Astrocyte (in vitro differentiated cells and primary cell): Measurements from ENCODE around the gene OXCT1. TPM values are rescaled to one million over a fixed set of nuclear protein-coding genes. Genes with fewer than 3 reads are reported as not detected.
"Not testable (repeated sequence)": the region's sequence is repeated elsewhere in the genome, so short reads cannot be mapped to it uniquely, and the experiment has no call there.

Experiments
- DNase-seq: peaks from one replicate; pipeline ENCODE4 v3.0.0-alpha.2; 2010; ENCODE audit warnings: low read depth
- FAIRE-seq: peaks from 2 replicates; lab custom pipeline; 2011; peaks lifted over from hg19 to GRCh38; lab: Jason Lieb, UNC
- H2AFZ ChIP-seq: 2 replicates; pipeline ENCODE4 v1.6.0; 2012; ENCODE audit warnings: low read depth, low read length, inconsistent platforms
- H3K27ac ChIP-seq: 2 replicates; pipeline ENCODE4 v1.5.1; 2011; ENCODE audit warnings: low read depth, low read length, inconsistent platforms
- H3K27me3 ChIP-seq: 2 replicates; pipeline ENCODE4 v1.6.0; 2011; ENCODE audit warnings: low read length, inconsistent platforms; ENCODE audit not compliant: insufficient read depth
- H3K36me3 ChIP-seq: 2 replicates; pipeline ENCODE4 v1.5.1; 2011; ENCODE audit warnings: low read length, inconsistent platforms; ENCODE audit not compliant: insufficient read depth
- H3K4me1 ChIP-seq: 2 replicates; pipeline ENCODE4 v1.5.1; 2011; ENCODE audit warnings: low read length, inconsistent platforms; ENCODE audit not compliant: insufficient read depth
- H3K4me2 ChIP-seq: 2 replicates; pipeline ENCODE4 v1.6.0; 2012; ENCODE audit warnings: low read length, inconsistent platforms
- H3K4me3 ChIP-seq: 2 replicates; pipeline ENCODE4 v1.5.1; 2011; ENCODE audit warnings: low read depth, mild to moderate bottlenecking, low read length, inconsistent platforms; ENCODE audit not compliant: insufficient read depth
- H3K79me2 ChIP-seq: 2 replicates; pipeline ENCODE4 v1.6.0; 2012; ENCODE audit warnings: mild to moderate bottlenecking, low read length, inconsistent platforms; ENCODE audit not compliant: insufficient read depth
- H3K9ac ChIP-seq: 2 replicates; pipeline ENCODE4 v1.6.0; 2012; ENCODE audit warnings: mild to moderate bottlenecking, low read length, inconsistent platforms
- H3K9me3 ChIP-seq: 2 replicates; pipeline ENCODE4 v1.5.1; 2012; ENCODE audit warnings: low read depth, mild to moderate bottlenecking, low read length, inconsistent platforms; ENCODE audit not compliant: insufficient read depth
- H4K20me1 ChIP-seq: 2 replicates; pipeline ENCODE4 v1.6.0; 2012; ENCODE audit warnings: low read length, inconsistent platforms; ENCODE audit not compliant: insufficient read depth
- H3K27ac Mint-ChIP-seq: one replicate; pipeline ENCODE4 v1.8.0; 2021; ENCODE audit warnings: mild to moderate bottlenecking, mixed read lengths; ENCODE audit not compliant: unreplicated experiment
- H3K27me3 Mint-ChIP-seq: one replicate; pipeline ENCODE4 v1.8.0; 2021; ENCODE audit warnings: low read depth, mixed read lengths; ENCODE audit not compliant: unreplicated experiment
- H3K36me3 Mint-ChIP-seq: one replicate; pipeline ENCODE4 v1.8.0; 2021; ENCODE audit warnings: low read depth, mixed read lengths; ENCODE audit not compliant: unreplicated experiment
- H3K4me1 Mint-ChIP-seq: one replicate; pipeline ENCODE4 v1.8.0; 2021; ENCODE audit warnings: low read depth, mixed read lengths; ENCODE audit not compliant: unreplicated experiment
- H3K4me3 Mint-ChIP-seq: one replicate; pipeline ENCODE4 v1.8.0; 2021; ENCODE audit warnings: mild to moderate bottlenecking, moderate library complexity, mixed read lengths; ENCODE audit not compliant: unreplicated experiment
- H3K9me3 Mint-ChIP-seq: one replicate; pipeline ENCODE4 v1.8.0; 2021; ENCODE audit warnings: mild to moderate bottlenecking, mixed read lengths; ENCODE audit not compliant: unreplicated experiment
- CTCF ChIP-seq: IDR thresholded peaks from 2 replicates; pipeline ENCODE4 v1.5.1; 2011; ENCODE audit warnings: low read depth, mild to moderate bottlenecking, inconsistent platforms, low read length, moderate library complexity; ENCODE audit not compliant: insufficient read depth
- EZH2 ChIP-seq: IDR thresholded peaks from 2 replicates; pipeline ENCODE4 v1.6.1; 2012; ENCODE audit warnings: mild to moderate bottlenecking, low read length, inconsistent platforms; ENCODE audit not compliant: insufficient read depth
- total RNA-seq: library from RNA; stranded (reverse); gene quantifications from 2 replicates; pipeline ENCODE4 v1.2.1, GENCODE V29; 2021

Gene OXCT1
- total RNA-seq, 1 donor from 2014 or later, result 24.9 TPM

- TF ChIP-seq CTCF, result no peak
- no peak for TF ChIP-seq EZH2
- peaks cover 27% of the 10 kb centered on the region for H3K4me1 Mint-ChIP-seq
- no peak overlapping the region for H3K4me3 Mint-ChIP-seq
- Histone ChIP-seq H3K4me1 (no peaks in the 10 kb centered on the region), H3K9me3 (no peaks in the 10 kb centered on the region), H3K4me3 (no peak overlapping the region), H3K36me3 (peaks cover 6% of the 10 kb centered on the region), H3K27ac (no peak overlapping the region), H3K4me2 (peak overlapping the region; percentile 9), H4K20me1 (no peaks in the 10 kb centered on the region), H3K27me3 (no peaks in the 10 kb centered on the region), H3K9ac (no peak overlapping the region), H2AFZ (no peak overlapping the region), H3K79me2 (no peaks in the 10 kb centered on the region)
- H3K27ac Mint-ChIP-seq, result no peak overlapping the region
- DNase-seq (peak; percentile 67), FAIRE-seq (no peak)
- no peaks in the 10 kb centered on the region for H3K9me3 Mint-ChIP-seq
- H3K36me3 Mint-ChIP-seq, result peaks cover 6% of the 10 kb centered on the region
- no peaks in the 10 kb centered on the region for H3K27me3 Mint-ChIP-seq
These were observed 122.9 kb downstream of the OXCT1 start for GRCh38 chr5:41747301-41747700.

GRCh38 chr5:41742608-41743007 lies 127.6 kb downstream of the OXCT1 start:
- H4K20me1 ChIP-seq, H3K27me3 Mint-ChIP-seq, H3K9me3 Mint-ChIP-seq, H3K27me3 ChIP-seq, DNase-seq, H3K4me3 ChIP-seq, H2AFZ ChIP-seq, H3K4me1 ChIP-seq, H3K4me2 ChIP-seq, H3K9ac ChIP-seq, H3K4me3 Mint-ChIP-seq, H3K9me3 ChIP-seq, H3K79me2 ChIP-seq, H3K27ac ChIP-seq, H3K36me3 ChIP-seq, H3K4me1 Mint-ChIP-seq, H3K27ac Mint-ChIP-seq, FAIRE-seq: not testable (repeated sequence)
- peaks cover 11% of the 10 kb centered on the region for H3K36me3 Mint-ChIP-seq

GRCh38 chr5:41738710-41739354 lies 131.4 kb downstream of the OXCT1 start:
- H3K9me3 ChIP-seq, result no peaks in the 10 kb centered on the region
- Mint-ChIP-seq H3K9me3 (no peaks in the 10 kb centered on the region), H3K36me3 (peaks cover 7% of the 10 kb centered on the region), H3K27me3 (no peaks in the 10 kb centered on the region), H3K4me3 (no peak overlapping the region), H3K27ac (no peak overlapping the region), H3K4me1 (peaks cover 6% of the 10 kb centered on the region)
- no peak for TF ChIP-seq CTCF
- TF ChIP-seq EZH2, result no peak
- DNase-seq (no peak), FAIRE-seq (no peak)
- no peaks in the 10 kb centered on the region for H4K20me1 ChIP-seq
- H2AFZ ChIP-seq, result no peak overlapping the region
- no peak overlapping the region for H3K4me3 ChIP-seq
- no peaks in the 10 kb centered on the region for H3K27me3 ChIP-seq
- H3K27ac ChIP-seq, result no peak overlapping the region
- H3K4me2 ChIP-seq, result no peak overlapping the region
- no peaks in the 10 kb centered on the region for H3K79me2 ChIP-seq
- H3K36me3 ChIP-seq, result no peaks in the 10 kb centered on the region
- no peak overlapping the region for H3K9ac ChIP-seq
- no peaks in the 10 kb centered on the region for H3K4me1 ChIP-seq
